C4-2B (cell line): ENCODE data around the gene FGF22.

ENCODE experiments used
- ZFX ChIP-seq: fragments of 450-650 bp; IDR thresholded peaks from 2 replicates; pipeline ENCODE4 v1.6.1; 2017
- TF ChIP-seq, protein P1 (sequence below): fragments of 450-650 bp; conservative IDR thresholded peaks from 2 replicates; pipeline ENCODE4 v1.5.1; 2017; ENCODE audit warnings: mild to moderate bottlenecking

- TF ChIP-seq, protein P1, sequence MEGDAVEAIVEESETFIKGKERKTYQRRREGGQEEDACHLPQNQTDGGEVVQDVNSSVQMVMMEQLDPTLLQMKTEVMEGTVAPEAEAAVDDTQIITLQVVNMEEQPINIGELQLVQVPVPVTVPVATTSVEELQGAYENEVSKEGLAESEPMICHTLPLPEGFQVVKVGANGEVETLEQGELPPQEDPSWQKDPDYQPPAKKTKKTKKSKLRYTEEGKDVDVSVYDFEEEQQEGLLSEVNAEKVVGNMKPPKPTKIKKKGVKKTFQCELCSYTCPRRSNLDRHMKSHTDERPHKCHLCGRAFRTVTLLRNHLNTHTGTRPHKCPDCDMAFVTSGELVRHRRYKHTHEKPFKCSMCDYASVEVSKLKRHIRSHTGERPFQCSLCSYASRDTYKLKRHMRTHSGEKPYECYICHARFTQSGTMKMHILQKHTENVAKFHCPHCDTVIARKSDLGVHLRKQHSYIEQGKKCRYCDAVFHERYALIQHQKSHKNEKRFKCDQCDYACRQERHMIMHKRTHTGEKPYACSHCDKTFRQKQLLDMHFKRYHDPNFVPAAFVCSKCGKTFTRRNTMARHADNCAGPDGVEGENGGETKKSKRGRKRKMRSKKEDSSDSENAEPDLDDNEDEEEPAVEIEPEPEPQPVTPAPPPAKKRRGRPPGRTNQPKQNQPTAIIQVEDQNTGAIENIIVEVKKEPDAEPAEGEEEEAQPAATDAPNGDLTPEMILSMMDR, result no peak
- no peak for TF ChIP-seq ZFX
Measured at GRCh38 chr19:640161-640558, 481 bp downstream of the FGF22 start.
